Measurements from ENCODE around the gene MAGI2.
"Not testable (repeated sequence)": the region's sequence is repeated elsewhere in the genome, so short reads cannot be mapped to it uniquely, and the experiment has no call there.

The MAGI2 gene

GRCh38 chr7:78326876-78327275, 1126.6 kb downstream of the MAGI2 start:
- no peak for DNase-seq

DNA sequence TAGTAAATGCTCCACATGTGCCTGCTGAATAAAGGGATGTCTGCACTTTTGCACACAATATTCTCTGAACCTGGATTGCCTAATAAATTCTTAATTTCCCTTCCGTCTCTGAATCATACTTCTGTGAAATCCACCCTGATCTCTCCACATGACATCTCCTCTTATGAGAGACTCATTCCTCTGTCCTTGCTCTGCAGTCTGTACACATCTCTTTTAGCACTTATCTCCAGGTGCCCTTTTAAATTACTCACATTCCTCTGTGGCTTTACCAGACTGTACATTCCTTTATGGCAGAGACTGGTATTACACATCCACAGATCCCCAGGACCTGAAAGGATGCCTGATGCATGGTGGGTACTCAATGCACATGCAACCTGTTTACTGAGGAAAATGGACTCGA, 1127.3 kb downstream of the MAGI2 start:
- DNase-seq: no peak

GRCh38 chr7:78323118-78323517, 1130.3 kb downstream of the MAGI2 start:
- DNase-seq: no peak

- not testable (repeated sequence) for DNase-seq
These were observed 1131.2 kb downstream of the MAGI2 start for GRCh38 chr7:78322231-78322630.

DNA sequence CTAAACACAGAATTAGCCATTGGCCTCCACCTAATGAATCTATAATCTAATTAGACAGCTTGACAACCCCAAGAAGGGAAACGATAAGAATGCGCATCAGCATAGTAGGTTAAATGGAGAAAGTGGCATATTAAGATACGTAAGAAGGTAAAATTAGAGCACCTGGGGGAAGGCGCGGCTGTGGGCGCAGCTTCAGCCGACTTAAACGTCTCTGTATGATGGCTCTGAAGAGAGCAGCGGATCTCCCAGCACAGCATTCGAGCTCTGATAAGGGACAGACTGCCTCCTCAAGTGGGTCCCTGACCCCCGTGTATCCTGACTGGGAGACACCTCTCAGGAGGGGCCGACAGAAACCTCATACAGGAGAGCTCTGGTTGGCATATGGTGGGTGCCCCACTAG, 1136.1 kb downstream of the MAGI2 start:
- no peak for DNase-seq

GRCh38 chr7:78316110-78316509, 1137.4 kb downstream of the MAGI2 start:
- DNase-seq: no peak

DNA sequence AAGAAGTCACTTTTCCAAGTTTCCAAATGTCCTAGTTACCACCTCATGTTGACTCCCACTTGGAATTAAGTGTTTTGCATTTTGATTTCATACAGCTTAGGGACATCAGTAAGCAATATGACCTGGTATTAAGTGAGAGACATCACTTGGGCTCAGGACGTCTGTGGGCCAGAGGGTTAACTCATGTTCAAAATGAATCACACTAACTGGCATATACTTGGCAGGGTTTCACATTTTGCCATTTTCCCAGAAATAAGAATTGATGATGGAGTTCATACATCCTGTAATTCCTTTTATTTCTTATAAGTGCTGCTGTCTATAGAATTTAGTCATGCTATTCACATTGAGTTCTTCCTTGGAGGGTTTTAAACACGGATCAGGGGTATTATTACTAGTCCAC, 1138.3 kb downstream of the MAGI2 start:
- DNase-seq: no peak

DNA sequence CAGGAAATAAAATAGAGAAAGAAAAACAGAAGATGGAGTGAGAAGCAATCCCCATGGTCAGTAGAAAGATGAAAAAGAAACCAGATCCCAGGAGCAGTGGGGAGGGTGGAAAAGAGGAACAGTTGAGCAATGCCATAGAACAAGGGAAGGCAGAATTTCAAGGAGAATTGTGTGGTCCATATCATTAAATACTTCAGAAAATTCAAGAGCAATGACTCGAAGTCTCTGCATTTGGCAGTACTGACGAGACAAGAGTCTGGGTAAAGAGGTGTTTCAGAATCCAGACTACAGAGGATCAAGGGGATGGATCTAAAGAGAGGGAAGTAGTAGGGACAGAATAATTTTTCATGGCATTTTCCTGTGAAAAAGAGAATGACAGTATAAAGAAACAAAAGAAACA, 1142.3 kb downstream of the MAGI2 start:
- DNase-seq: no peak

- DNase-seq: no peak
These were observed 1145.6 kb downstream of the MAGI2 start for GRCh38 chr7:78307892-78308291.

DNA sequence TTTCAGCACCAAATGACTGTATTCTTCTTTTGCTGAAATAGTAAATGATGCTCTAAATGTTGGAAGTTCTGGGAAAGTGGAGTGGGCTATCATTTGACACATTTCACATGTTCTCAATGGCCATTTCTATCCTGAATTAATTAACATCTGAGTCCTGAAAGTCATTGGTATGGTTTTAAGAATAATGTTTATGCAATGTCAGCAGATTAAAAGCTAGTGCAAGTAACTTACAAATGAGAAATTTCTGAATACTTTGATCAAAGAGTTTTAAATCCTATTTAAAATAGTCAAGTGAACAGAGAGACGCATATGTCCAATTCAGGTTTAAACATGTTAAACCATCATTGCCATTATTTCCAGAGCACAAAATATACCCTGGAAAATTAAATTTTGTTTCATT, 1146.8 kb downstream of the MAGI2 start:
- DNase-seq: no peak

GRCh38 chr7:78301407-78301806, 1152.1 kb downstream of the MAGI2 start:
- DNase-seq: no peak

DNA sequence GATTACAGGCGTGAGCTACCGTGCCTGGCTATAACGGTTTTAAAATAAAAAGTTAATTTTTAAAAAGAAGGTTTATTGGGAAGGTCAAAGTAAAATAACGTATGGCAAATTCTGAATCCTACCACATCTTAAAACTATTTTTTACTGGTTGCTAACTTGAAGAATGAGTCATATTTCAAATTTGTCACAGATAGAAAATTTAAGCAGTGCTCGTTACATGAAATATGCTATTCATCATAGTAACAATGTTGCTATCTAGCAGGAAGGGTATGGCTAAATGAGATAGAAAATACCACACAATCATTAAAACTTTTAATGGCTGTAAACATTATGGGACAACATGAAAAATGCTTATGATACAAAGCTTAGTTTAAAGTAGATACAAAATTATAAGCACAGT, 1154.4 kb downstream of the MAGI2 start:
- no peak for DNase-seq

DNA sequence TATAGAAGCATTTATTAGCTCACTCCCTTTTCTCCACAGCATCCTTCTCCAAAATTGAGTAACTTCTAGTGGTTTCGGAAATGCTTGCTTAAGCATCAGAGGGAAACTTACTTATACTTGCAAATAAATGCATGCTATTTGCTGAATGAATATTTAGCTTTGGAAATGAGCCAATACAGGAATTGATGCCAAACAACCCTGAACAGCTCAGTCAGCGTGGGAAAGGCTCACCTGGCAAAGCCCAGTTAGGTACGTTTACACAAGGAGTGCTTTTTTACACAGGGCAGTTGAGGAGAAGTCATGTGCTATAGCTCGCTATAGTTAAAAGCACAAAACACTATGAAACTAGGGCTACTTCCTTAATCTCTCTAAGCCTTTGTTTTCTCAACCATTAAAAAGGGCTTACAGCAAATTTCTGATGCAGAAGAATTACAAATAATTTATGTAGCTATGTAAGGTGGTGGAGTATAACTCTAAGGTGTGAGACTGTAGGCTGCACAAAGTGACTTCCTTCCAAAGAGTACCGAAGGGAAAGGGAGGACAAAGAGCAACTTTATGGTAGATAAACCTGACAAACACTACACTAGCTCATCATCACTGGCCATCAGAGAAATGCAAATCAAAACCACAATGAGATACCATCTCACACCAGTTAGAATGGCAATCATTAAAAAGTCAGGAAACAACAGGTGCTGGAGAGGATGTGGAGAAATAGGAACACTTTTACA, 1156.7 kb downstream of the MAGI2 start:
- DNase-seq: no peak

DNA sequence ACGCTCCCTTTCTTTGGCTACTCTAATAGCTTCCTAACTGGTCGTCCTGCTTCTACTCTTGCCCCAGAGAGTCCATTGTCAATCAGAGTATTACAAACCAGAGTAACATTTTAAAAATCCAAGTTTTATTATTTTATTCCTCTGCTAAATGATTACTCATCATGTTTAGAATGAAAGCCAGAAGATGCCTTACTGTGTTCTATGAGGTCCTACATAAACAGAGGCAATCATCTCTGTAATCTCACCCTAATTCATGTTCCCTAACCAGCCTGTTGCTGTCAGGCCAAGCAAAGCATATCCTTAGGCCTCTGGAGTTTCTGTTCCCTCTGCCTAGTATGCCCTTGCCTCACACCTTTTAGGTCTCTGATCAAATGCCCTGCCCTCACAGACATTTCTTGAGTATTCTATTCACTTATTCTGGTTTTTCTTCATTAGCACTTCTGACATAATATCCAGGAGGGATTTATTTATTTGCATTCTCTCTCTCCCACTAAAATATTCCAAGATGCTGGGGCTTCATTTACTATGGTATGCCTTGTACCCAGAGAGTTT, 1157.3 kb downstream of the MAGI2 start:
- no peak for DNase-seq

DNA sequence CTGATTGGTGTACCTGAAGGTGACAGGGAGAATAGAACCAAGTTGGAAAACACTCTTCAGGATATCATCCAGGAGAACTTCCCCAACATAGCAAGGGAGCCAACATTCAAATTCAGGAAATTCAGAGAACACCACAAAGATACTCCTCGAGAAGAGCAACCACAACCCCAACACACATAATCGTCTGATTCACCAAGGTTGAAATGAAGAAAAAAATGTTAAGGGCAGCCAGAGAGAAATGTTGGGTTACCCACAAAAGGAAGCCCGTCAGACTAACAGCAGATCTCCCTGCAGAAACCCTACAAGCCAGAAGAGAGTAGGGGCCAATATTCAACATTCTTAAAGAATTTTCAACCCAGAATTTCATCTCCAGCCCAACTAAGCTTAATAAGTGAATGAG, 1164.0 kb downstream of the MAGI2 start:
- DNase-seq: not testable (repeated sequence)

DNA sequence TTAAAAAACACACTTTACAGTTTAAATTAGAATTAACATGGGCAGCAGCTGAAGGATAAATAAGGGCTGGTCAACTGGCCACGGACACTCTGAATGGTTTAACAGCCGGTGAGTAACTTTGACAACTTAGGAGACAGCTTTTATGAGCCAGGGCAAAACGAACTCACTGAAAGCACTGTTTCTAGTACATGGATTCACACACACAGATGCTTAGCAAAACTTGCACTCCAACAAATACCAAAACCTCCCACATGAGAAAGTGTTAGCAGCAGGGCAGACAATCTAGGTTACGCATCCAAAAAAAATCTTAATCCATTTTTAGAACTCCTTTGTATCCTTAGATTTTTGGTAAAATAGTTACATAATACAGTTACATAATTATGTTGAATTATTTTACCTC, 1168.5 kb downstream of the MAGI2 start:
- DNase-seq: no peak

DNA sequence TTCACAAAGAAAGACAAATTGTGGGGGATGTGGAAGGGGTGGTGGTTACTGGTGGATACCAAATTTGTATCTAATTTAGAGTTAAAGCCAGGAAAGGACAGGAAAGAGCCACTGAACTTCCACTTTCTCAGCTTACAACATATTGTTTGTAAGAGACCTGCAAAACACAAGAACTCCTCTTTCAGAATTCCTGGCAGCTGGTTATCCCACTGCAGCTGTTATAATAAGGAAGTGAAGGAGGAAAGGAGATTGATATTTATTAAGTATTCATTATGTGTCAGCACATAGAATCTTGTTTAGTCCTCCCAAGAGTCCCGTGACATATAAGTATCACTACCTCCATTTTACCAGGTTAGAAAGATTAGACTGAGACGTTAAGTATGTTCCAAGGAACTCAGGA, 1173.2 kb downstream of the MAGI2 start:
- DNase-seq: no peak

DNA sequence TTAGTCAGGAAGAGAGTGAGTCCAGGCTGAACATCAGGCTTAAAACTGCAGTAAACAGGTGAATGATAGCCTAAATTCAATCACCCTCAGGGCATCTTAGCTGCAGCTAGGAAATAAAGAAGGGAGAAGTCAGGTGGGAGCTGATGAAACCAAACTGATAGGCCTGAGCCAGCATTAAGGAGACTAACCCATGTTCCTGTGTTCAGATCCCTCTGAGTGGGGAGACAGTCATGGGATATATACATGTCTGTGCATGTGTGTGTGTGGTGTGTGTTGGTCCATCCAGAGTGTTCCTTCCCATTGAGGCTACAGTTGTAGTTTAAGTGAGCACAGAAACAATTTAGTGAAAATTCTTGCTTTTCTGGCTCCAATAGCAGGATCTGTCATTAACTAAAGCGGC, 1174.0 kb downstream of the MAGI2 start:
- no peak for DNase-seq

- DNase-seq: no peak
These were observed 1174.4 kb downstream of the MAGI2 start for GRCh38 chr7:78279032-78279431.

GRCh38 chr7:78267141-78267540, 1186.3 kb downstream of the MAGI2 start:
- DNase-seq: no peak

GRCh38 chr7:78265486-78265885, 1188.0 kb downstream of the MAGI2 start:
- DNase-seq: no peak

DNA sequence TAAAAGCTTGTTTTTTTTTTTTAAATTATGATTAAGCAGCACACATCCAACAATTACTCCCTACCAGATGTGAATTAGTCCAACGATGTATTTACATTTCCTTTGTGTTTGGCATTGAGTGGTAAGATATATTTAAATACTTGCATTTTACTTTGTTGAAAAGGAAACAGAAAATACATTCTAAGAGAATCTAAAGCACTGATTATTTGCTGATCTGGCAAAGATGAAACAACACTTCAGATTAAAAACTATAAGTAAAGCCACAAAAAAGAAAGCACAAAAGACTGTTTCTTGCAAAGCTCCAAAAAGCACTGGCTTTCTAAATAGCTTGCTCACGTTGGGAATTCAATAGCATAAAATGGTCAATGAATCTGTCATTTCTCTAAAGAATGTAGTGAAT, 1188.4 kb downstream of the MAGI2 start:
- no peak for DNase-seq

- no peak for DNase-seq
These were observed 1189.4 kb downstream of the MAGI2 start for GRCh38 chr7:78264105-78264504.

DNA sequence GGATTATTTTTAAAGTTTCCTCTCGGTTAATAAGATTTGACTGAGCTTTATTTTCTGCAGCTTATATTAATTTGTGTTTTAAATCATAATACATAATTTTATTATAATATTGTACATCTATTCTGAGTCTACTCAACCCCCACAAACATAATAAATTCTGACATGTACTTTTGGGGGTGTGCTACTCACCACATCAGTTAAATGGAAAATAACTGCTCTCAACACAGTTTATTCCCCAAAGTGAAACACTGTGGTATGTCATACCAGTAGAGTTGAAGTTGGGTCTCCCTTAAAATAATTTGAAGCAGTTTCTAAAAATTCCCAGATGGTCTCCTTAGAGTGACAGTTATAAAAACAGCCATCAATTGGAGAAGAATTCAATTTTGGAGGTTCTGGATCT, 1191.7 kb downstream of the MAGI2 start:
- DNase-seq: no peak

- DNase-seq: no peak
These were observed 1192.2 kb downstream of the MAGI2 start for GRCh38 chr7:78261302-78261701.

All from activated CD8-positive, alpha-beta memory T cell treated with anti-CD3 and anti-CD28 coated beads, Interleukin-2, amount 50 U/mL, for 4 hours (primary cell).